WTC11 (cell line): ENCODE data around the gene HTR7. TPM values are rescaled to one million over a fixed set of nuclear protein-coding genes. Genes with fewer than 3 reads are reported as not detected.

Experiments
- ATAC-seq: fragments of 200-7000 bp; cut with Tn5 transposase; 2 replicates; pipeline ENCODE4 v1.10.0; 2021; ENCODE audit warnings: mild to moderate bottlenecking, moderate library complexity
- CTCF ChIA-PET: fragments of 300-600 bp; sonication (Branson Sonifier 250); formaldehyde crosslinking; loops from one replicate; lab custom pipeline; 2021; ENCODE audit warnings: antibody characterized with exemption; lab: Charles Lee
- POLR2A ChIA-PET: fragments of 350-600 bp; sonication (Branson Sonifier 250); formaldehyde crosslinking; loops from one replicate; lab custom pipeline; 2021; ENCODE audit warnings: antibody characterized with exemption; lab: Charles Lee
- DNase-seq: peaks from one replicate; pipeline ENCODE4 v3.0.0; 2021; ENCODE audit warnings: low spot score
- H3K27ac Mint-ChIP-seq: 2 replicates; pipeline ENCODE4 v1.8.0; 2021; ENCODE audit warnings: mixed read lengths
- H3K27me3 Mint-ChIP-seq: 2 replicates; pipeline ENCODE4 v1.8.0; 2021; ENCODE audit warnings: low read depth, mild to moderate bottlenecking, moderate library complexity, mixed read lengths
- H3K36me3 Mint-ChIP-seq: 2 replicates; pipeline ENCODE4 v1.8.0; 2021; ENCODE audit warnings: mixed read lengths
- H3K4me1 Mint-ChIP-seq: 2 replicates; pipeline ENCODE4 v1.8.0; 2022; ENCODE audit warnings: mixed read lengths
- H3K4me3 Mint-ChIP-seq: 2 replicates; pipeline ENCODE4 v1.8.0; 2021; ENCODE audit warnings: mild to moderate bottlenecking, moderate library complexity, mixed read lengths
- H3K9me3 Mint-ChIP-seq: 2 replicates; pipeline ENCODE4 v1.8.0; 2021; ENCODE audit warnings: mixed read lengths
- AFF4 ChIP-seq: sonication (generic); formaldehyde crosslinking; IDR thresholded peaks from 2 replicates; pipeline ENCODE4 v1.8.1; 2023; ENCODE audit warnings: mild to moderate bottlenecking, missing genetic modification reagents, borderline replicate concordance
- CBFB ChIP-seq: sonication (generic); formaldehyde crosslinking; IDR thresholded peaks from 2 replicates; pipeline ENCODE4 v1.8.1; 2022; ENCODE audit warnings: mild to moderate bottlenecking, low read depth, missing genetic modification reagents
- E2F1 ChIP-seq: sonication (generic); formaldehyde crosslinking; IDR thresholded peaks from 2 replicates; pipeline ENCODE4 v1.8.0; 2022; ENCODE audit warnings: mild to moderate bottlenecking, missing genetic modification reagents
- ETV6 ChIP-seq: sonication (generic); formaldehyde crosslinking; IDR thresholded peaks from 2 replicates; pipeline ENCODE4 v1.8.1; 2022; ENCODE audit warnings: mild to moderate bottlenecking, missing genetic modification reagents
- GRHL2 ChIP-seq: fragments of 250-450 bp; sonication (Bioruptor Pico); IDR thresholded peaks from 2 replicates; pipeline ENCODE4 v1.8.0; 2022; ENCODE audit warnings: mild to moderate bottlenecking, moderate library complexity; ENCODE audit not compliant: insufficient replicate concordance, severe bottlenecking
- JAZF1 ChIP-seq: fragments of 250-450 bp; sonication (Bioruptor Pico); IDR thresholded peaks from 2 replicates; pipeline ENCODE4 v1.9.0; 2021; ENCODE audit warnings: moderate library complexity, mild to moderate bottlenecking, inconsistent platforms
- MYBL2 ChIP-seq: sonication (generic); formaldehyde crosslinking; IDR thresholded peaks from 2 replicates; pipeline ENCODE4 v1.8.1; 2023; ENCODE audit warnings: mild to moderate bottlenecking, moderate library complexity, missing genetic modification reagents
- NR1H2 ChIP-seq: sonication (generic); formaldehyde crosslinking; IDR thresholded peaks from 2 replicates; pipeline ENCODE4 v1.9.0; 2021; ENCODE audit warnings: mild to moderate bottlenecking, moderate library complexity, missing genetic modification reagents
- PRRX2 ChIP-seq: fragments of 250-450 bp; sonication (Bioruptor Pico); IDR thresholded peaks from 2 replicates; pipeline ENCODE4 v1.8.0; 2021; ENCODE audit warnings: mild to moderate bottlenecking
- RORB ChIP-seq: fragments of 250-450 bp; sonication (Bioruptor Pico); IDR thresholded peaks from 2 replicates; pipeline ENCODE4 v1.9.0; 2021; ENCODE audit warnings: mild to moderate bottlenecking
- SOX15 ChIP-seq: fragments of 250-450 bp; sonication (Bioruptor Pico); IDR thresholded peaks from 2 replicates; pipeline ENCODE4 v1.9.0; 2021; ENCODE audit warnings: mild to moderate bottlenecking
- TEAD4 ChIP-seq: sonication (generic); formaldehyde crosslinking; IDR thresholded peaks from 2 replicates; pipeline ENCODE4 v1.8.0; 2022; ENCODE audit warnings: mild to moderate bottlenecking, missing genetic modification reagents
- USF1 ChIP-seq: sonication (generic); formaldehyde crosslinking; IDR thresholded peaks from 2 replicates; pipeline ENCODE4 v1.8.0; 2022; ENCODE audit warnings: mild to moderate bottlenecking, missing genetic modification reagents
- ZBTB43 ChIP-seq: sonication (generic); formaldehyde crosslinking; IDR thresholded peaks from 2 replicates; pipeline ENCODE4 v1.8.1; 2023; ENCODE audit warnings: mild to moderate bottlenecking, missing genetic modification reagents
- ZMAT4 ChIP-seq: fragments of 250-450 bp; sonication (Bioruptor Pico); IDR thresholded peaks from 2 replicates; pipeline ENCODE4 v1.9.0; 2021; ENCODE audit warnings: mild to moderate bottlenecking
- ZNF281 ChIP-seq: sonication (generic); formaldehyde crosslinking; IDR thresholded peaks from 2 replicates; pipeline ENCODE4 v1.8.0; 2023; ENCODE audit warnings: mild to moderate bottlenecking, missing genetic modification reagents
- ZNF317 ChIP-seq: sonication (generic); formaldehyde crosslinking; IDR thresholded peaks from 2 replicates; pipeline ENCODE4 v1.8.1; 2023; ENCODE audit warnings: low read depth, mild to moderate bottlenecking, moderate library complexity, missing genetic modification reagents, borderline replicate concordance
- ZNF416 ChIP-seq: fragments of 250-450 bp; sonication (Bioruptor Pico); IDR thresholded peaks from 2 replicates; pipeline ENCODE4 v1.9.0; 2021; ENCODE audit warnings: mild to moderate bottlenecking, inconsistent platforms
- ZNF532 ChIP-seq: fragments of 250-450 bp; sonication (Bioruptor Pico); IDR thresholded peaks from 2 replicates; pipeline ENCODE4 v1.9.0; 2021; ENCODE audit warnings: mild to moderate bottlenecking, borderline replicate concordance
- total RNA-seq: library from RNA; stranded (reverse); gene quantifications from 3 replicates; pipeline ENCODE4 v1.2.3, GENCODE V29; 2021

The HTR7 gene
- total RNA-seq, 1 experiment from 2014 or later: 11.2 TPM

- TF ChIP-seq AFF4 (CRISPR knock-in tag): no peak
- TF ChIP-seq MYBL2: no peak
- no peak for TF ChIP-seq NR1H2 (CRISPR knock-in tag)
- TF ChIP-seq ZNF317 (CRISPR knock-in tag): no peak
- TF ChIP-seq RORB: no peak
- no peak for TF ChIP-seq GRHL2 (CRISPR knock-in tag)
- no peak for TF ChIP-seq USF1
- TF ChIP-seq CBFB: no peak
- Mint-ChIP-seq H3K36me3 (no peaks in the 10 kb centered on the region), H3K9me3 (no peaks in the 10 kb centered on the region), H3K4me1 (peaks cover 18% of the 10 kb centered on the region), H3K27ac (no peak overlapping the region), H3K27me3 (peaks cover 26% of the 10 kb centered on the region), H3K4me3 (no peak overlapping the region)
- POLR2A ChIA-PET: no interaction called here
- no peak for DNase-seq
- CTCF ChIA-PET: interaction anchor here (0.6 to 2.5 kb wide), 8 partner anchors 9 to 435 kb away, joined by 3 to 16 read pairs (median 4); partner anchors contain the start of gene RPP30
- no peak for ATAC-seq
Observed at GRCh38 chr10:90862908-90863514, 5.2 kb upstream of the HTR7 start.

- Mint-ChIP-seq H3K27me3 (peaks cover 41% of the 10 kb centered on the region), H3K4me1 (peaks cover 28% of the 10 kb centered on the region), H3K4me3 (no peak overlapping the region), H3K27ac (no peak overlapping the region), H3K36me3 (no peaks in the 10 kb centered on the region), H3K9me3 (no peaks in the 10 kb centered on the region)
- ChIA-PET POLR2A (no interaction called here), CTCF (no interaction called here)
- DNase-seq: no peak
- no peak for ATAC-seq
- TF ChIP-seq ETV6 (CRISPR knock-in tag): no peak
- no peak for TF ChIP-seq PRRX2 (CRISPR knock-in tag)
- no peak for TF ChIP-seq ZNF532 (CRISPR knock-in tag)
- no peak for TF ChIP-seq E2F1 (CRISPR knock-in tag)
- no peak for TF ChIP-seq ZBTB43 (CRISPR knock-in tag)
- no peak for TF ChIP-seq TEAD4
- no peak for TF ChIP-seq ZNF416 (CRISPR knock-in tag)
- TF ChIP-seq ZMAT4 (CRISPR knock-in tag): no peak
- TF ChIP-seq SOX15 (CRISPR knock-in tag): no peak
- TF ChIP-seq ZNF281 (CRISPR knock-in tag): no peak
- TF ChIP-seq JAZF1: no peak
Observed at GRCh38 chr10:90860790-90861189, 3.0 kb upstream of the HTR7 start.
